Stimulated activated memory B cell treated with anti-CD40 and anti-IgM and Interleukin-4, amounts not matched to agents 10 μg/mL and 1 μg/mL and 100 μg/mL, for 72 hours (primary cell): ENCODE data around the gene TYMP.
A peak's percentile ranks its signal among the peaks of the same experiment; 100 is the strongest.

Experiments used
- ATAC-seq: fragments of 150-1000 bp; cut with Tn5 transposase; 2 replicates; pipeline ENCODE4 v1.10.0; 2021
- H3K27ac Mint-ChIP-seq: one replicate; pipeline ENCODE4 v1.8.0; 2022; ENCODE audit warnings: mild to moderate bottlenecking, mixed read lengths
- H3K27me3 Mint-ChIP-seq: one replicate; pipeline ENCODE4 v1.8.0; 2022; ENCODE audit warnings: mixed read lengths
- H3K36me3 Mint-ChIP-seq: one replicate; pipeline ENCODE4 v1.8.0; 2022; ENCODE audit warnings: mixed read lengths
- H3K4me1 Mint-ChIP-seq: one replicate; pipeline ENCODE4 v1.8.0; 2022; ENCODE audit warnings: mixed read lengths
- H3K4me3 Mint-ChIP-seq: one replicate; pipeline ENCODE4 v1.8.0; 2022; ENCODE audit warnings: mild to moderate bottlenecking, moderate library complexity, mixed read lengths
- H3K9me3 Mint-ChIP-seq: one replicate; pipeline ENCODE4 v1.8.0; 2022; ENCODE audit warnings: mixed read lengths

The TYMP gene

GRCh38 chr22:50513175-50513574, 16.6 kb downstream of the TYMP start:
- no peak for ATAC-seq
- H3K27me3 Mint-ChIP-seq: no peaks in the 10 kb centered on the region
- no peaks in the 10 kb centered on the region for H3K9me3 Mint-ChIP-seq
- H3K27ac Mint-ChIP-seq: no peak overlapping the region
- H3K36me3 Mint-ChIP-seq: peaks cover 32% of the 10 kb centered on the region
- no peak overlapping the region for H3K4me3 Mint-ChIP-seq
- peaks cover 37% of the 10 kb centered on the region for H3K4me1 Mint-ChIP-seq

GRCh38 chr22:50508897-50509296, 20.9 kb downstream of the TYMP start:
- H3K9me3 Mint-ChIP-seq: no peaks in the 10 kb centered on the region
- no peaks in the 10 kb centered on the region for H3K27me3 Mint-ChIP-seq
- peaks cover 15% of the 10 kb centered on the region for H3K36me3 Mint-ChIP-seq
- no peak for ATAC-seq
- H3K4me3 Mint-ChIP-seq: peak overlapping the region; percentile 99
- peaks cover 36% of the 10 kb centered on the region for H3K4me1 Mint-ChIP-seq
- peak overlapping the region; percentile 94 for H3K27ac Mint-ChIP-seq

- Mint-ChIP-seq H3K36me3 (peaks cover 15% of the 10 kb centered on the region), H3K4me1 (peaks cover 36% of the 10 kb centered on the region), H3K27ac (peak within 1 kb of the TSS; percentile 94), H3K27me3 (no peaks in the 10 kb centered on the region), H3K4me3 (peak within 1 kb of the TSS; percentile 99), H3K9me3 (no peaks in the 10 kb centered on the region)
- peak; percentile 81 for ATAC-seq
Observed at GRCh38 chr22:50507991-50508884, 21.6 kb downstream of the TYMP start, which contains the start of gene NCAPH2. Gene NCAPH2, plus strand, starts transcription at chr22:50508224. Its CDS starts 114 bp downstream, at chr22:50508338.

GRCh38 chr22:50507421-50507990, 22.3 kb downstream of the TYMP start, which contains the start of gene LMF2:
Gene LMF2, minus strand, starts transcription at chr22:50507702. Its CDS starts 27 bp downstream, at chr22:50507675.
- Mint-ChIP-seq H3K4me3 (peak within 1 kb of the TSS; percentile 99), H3K27ac (peak within 1 kb of the TSS; percentile 94), H3K4me1 (peaks cover 35% of the 10 kb centered on the region), H3K9me3 (no peaks in the 10 kb centered on the region), H3K27me3 (no peaks in the 10 kb centered on the region), H3K36me3 (peaks cover 13% of the 10 kb centered on the region)
- ATAC-seq: peak; percentile 89

- no peaks in the 10 kb centered on the region for H3K27me3 Mint-ChIP-seq
- peak overlapping the region; percentile 91 for H3K4me3 Mint-ChIP-seq
- H3K27ac Mint-ChIP-seq: peak overlapping the region; percentile 94
- ATAC-seq: no peak
- H3K9me3 Mint-ChIP-seq: no peaks in the 10 kb centered on the region
- peaks cover 8% of the 10 kb centered on the region for H3K36me3 Mint-ChIP-seq
- peaks cover 30% of the 10 kb centered on the region for H3K4me1 Mint-ChIP-seq
Observed at GRCh38 chr22:50506611-50507420, 23.0 kb downstream of the TYMP start.

GRCh38 chr22:50505776-50506610, 23.8 kb downstream of the TYMP start:
- Mint-ChIP-seq H3K4me1 (peaks cover 30% of the 10 kb centered on the region), H3K36me3 (peaks cover 8% of the 10 kb centered on the region), H3K9me3 (no peaks in the 10 kb centered on the region), H3K27me3 (no peaks in the 10 kb centered on the region), H3K4me3 (peak overlapping the region; percentile 91), H3K27ac (no peak overlapping the region)
- ATAC-seq: no peak

DNA sequence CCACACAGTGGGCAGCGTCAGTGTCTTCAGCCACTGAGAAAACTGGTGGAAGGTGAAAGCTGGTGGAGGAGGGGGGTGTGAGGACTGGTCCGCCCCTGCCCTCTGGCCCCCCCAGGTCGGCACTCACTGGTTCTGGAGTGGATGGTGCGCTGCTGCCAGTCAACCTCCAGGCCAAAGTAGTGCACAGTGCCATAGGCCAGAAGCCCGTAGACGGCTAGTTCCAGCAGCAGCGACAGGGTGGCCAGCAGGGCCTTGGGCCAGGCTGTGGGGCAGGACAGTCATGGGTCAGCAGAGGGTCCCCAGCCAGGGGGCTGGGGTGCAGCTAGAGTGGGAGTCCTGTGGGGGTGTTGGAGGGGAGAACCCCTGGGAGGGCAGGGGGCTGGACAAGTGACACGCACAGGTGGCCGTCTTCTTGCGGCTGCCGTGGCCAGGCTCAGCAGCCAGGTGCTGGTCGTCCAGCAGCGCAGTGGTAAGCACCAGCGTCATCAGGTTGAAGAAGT, 24.5 kb downstream of the TYMP start:
- H3K9me3 Mint-ChIP-seq: no peaks in the 10 kb centered on the region
- no peak overlapping the region for H3K27ac Mint-ChIP-seq
- H3K36me3 Mint-ChIP-seq: peaks cover 8% of the 10 kb centered on the region
- H3K4me1 Mint-ChIP-seq: peaks cover 30% of the 10 kb centered on the region
- ATAC-seq: no peak
- H3K27me3 Mint-ChIP-seq: no peaks in the 10 kb centered on the region
- H3K4me3 Mint-ChIP-seq: no peak overlapping the region

GRCh38 chr22:50504369-50505211, 25.2 kb downstream of the TYMP start:
- Mint-ChIP-seq H3K36me3 (peaks cover 8% of the 10 kb centered on the region), H3K27me3 (no peaks in the 10 kb centered on the region), H3K9me3 (no peaks in the 10 kb centered on the region), H3K4me1 (peaks cover 28% of the 10 kb centered on the region), H3K27ac (no peak overlapping the region), H3K4me3 (no peak overlapping the region)
- no peak for ATAC-seq

DNA sequence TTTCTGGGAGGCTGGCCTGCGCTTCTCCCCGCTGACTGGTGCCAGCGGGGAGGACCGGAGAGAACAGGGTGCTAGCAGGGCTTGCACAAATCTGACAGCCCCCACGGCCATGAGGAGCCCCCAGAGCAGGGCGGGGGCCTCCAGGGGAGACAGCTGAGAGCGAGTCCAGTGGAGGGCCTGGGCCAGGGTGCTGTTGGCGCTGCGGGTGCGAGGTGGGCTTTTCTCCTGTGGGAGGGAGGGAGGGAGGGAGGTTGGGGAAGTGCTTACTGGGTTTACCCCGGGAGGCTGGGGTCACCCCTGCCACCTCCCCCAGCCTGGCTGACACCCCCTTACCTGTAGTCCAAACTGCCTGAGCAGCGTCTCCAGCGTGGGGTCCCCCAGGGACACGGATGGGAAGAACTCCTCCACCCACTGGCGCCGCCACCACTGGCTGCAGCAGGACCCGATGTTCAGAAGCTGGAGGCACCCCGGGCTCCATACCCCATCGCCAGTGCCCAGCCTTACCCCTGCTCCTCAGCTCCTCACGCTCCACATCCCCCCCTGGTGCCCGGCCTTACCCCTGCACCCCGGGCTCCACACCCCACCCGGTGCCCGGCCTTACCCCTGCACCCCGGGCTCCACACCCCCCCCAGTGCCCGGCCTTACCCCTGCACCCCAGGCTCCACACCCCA, 26.2 kb downstream of the TYMP start:
- peaks cover 22% of the 10 kb centered on the region for H3K4me1 Mint-ChIP-seq
- H3K27me3 Mint-ChIP-seq: no peaks in the 10 kb centered on the region
- H3K4me3 Mint-ChIP-seq: no peak overlapping the region
- no peaks in the 10 kb centered on the region for H3K9me3 Mint-ChIP-seq
- no peak overlapping the region for H3K27ac Mint-ChIP-seq
- no peak for ATAC-seq
- peaks cover 8% of the 10 kb centered on the region for H3K36me3 Mint-ChIP-seq

GRCh38 chr22:50502628-50503474, 27.0 kb downstream of the TYMP start:
- H3K27ac Mint-ChIP-seq: no peak overlapping the region
- H3K4me1 Mint-ChIP-seq: peaks cover 28% of the 10 kb centered on the region
- peaks cover 8% of the 10 kb centered on the region for H3K36me3 Mint-ChIP-seq
- no peaks in the 10 kb centered on the region for H3K27me3 Mint-ChIP-seq
- H3K9me3 Mint-ChIP-seq: no peaks in the 10 kb centered on the region
- no peak for ATAC-seq
- no peak overlapping the region for H3K4me3 Mint-ChIP-seq

GRCh38 chr22:50502096-50502495, 27.7 kb downstream of the TYMP start:
- H3K27me3 Mint-ChIP-seq: no peaks in the 10 kb centered on the region
- peaks cover 26% of the 10 kb centered on the region for H3K4me1 Mint-ChIP-seq
- peaks cover 8% of the 10 kb centered on the region for H3K36me3 Mint-ChIP-seq
- ATAC-seq: no peak
- no peak overlapping the region for H3K4me3 Mint-ChIP-seq
- no peaks in the 10 kb centered on the region for H3K9me3 Mint-ChIP-seq
- no peak overlapping the region for H3K27ac Mint-ChIP-seq

DNA sequence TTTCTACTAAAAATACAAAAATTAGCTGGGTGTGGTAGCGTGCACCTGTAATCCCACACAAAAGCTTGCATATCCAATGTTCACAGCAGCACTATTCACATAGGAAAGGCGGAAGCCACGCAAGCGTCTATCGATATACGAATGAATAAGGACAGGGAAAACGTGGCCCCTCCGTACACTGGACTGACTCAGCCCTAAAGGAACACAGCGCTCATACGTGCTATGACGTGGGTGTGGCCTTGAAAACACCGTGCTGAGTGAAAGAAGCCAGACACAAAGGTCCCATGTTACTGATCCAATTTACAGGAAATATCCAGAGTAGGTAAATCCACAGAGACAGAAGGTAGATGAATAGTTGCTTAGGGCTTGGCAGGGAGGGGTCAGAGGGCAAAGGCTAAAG, 29.4 kb downstream of the TYMP start:
- H3K4me3 Mint-ChIP-seq: no peak overlapping the region
- no peak for ATAC-seq
- no peak overlapping the region for H3K27ac Mint-ChIP-seq
- H3K9me3 Mint-ChIP-seq: no peaks in the 10 kb centered on the region
- no peaks in the 10 kb centered on the region for H3K27me3 Mint-ChIP-seq
- H3K4me1 Mint-ChIP-seq: peaks cover 14% of the 10 kb centered on the region
- H3K36me3 Mint-ChIP-seq: peaks cover 2% of the 10 kb centered on the region
